ENCODE data around the gene WDR46.

Gene WDR46

GRCh38 chr6:33248643-33248931 lies 40.5 kb downstream of the WDR46 start:
- peak overlapping the region; percentile 55 for H3K27ac ChIP-seq (replicated peaks)
- TF ChIP-seq GABPA (IDR thresholded peaks at IDR 0.05; ENCODE audit: low read depth) (no peak), REST (IDR thresholded peaks at IDR 0.05; ENCODE audit: insufficient replicate concordance, low read depth) (no peak), POLR2AphosphoS5 (IDR thresholded peaks at IDR 0.05; ENCODE audit: low read depth) (no peak), SPI1 (IDR thresholded peaks at IDR 0.05; ENCODE audit: borderline replicate concordance, low read depth) (no peak)
- TF ChIP-seq, protein P1, sequence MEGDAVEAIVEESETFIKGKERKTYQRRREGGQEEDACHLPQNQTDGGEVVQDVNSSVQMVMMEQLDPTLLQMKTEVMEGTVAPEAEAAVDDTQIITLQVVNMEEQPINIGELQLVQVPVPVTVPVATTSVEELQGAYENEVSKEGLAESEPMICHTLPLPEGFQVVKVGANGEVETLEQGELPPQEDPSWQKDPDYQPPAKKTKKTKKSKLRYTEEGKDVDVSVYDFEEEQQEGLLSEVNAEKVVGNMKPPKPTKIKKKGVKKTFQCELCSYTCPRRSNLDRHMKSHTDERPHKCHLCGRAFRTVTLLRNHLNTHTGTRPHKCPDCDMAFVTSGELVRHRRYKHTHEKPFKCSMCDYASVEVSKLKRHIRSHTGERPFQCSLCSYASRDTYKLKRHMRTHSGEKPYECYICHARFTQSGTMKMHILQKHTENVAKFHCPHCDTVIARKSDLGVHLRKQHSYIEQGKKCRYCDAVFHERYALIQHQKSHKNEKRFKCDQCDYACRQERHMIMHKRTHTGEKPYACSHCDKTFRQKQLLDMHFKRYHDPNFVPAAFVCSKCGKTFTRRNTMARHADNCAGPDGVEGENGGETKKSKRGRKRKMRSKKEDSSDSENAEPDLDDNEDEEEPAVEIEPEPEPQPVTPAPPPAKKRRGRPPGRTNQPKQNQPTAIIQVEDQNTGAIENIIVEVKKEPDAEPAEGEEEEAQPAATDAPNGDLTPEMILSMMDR (IDR thresholded peaks at IDR 0.05; ENCODE audit: insufficient read depth, low read length) = no peak
- peaks cover 2% of the 10 kb centered on the region for H3K27me3 ChIP-seq (ENCODE audit: insufficient read depth, poor library complexity, severe bottlenecking)
- peak in 1 of 2 experiments; percentile 20 for DNase-seq (ENCODE audit: low read depth in 1 of 2, low spot score in 1 of 2)
- peak overlapping the region; percentile 48 for H3K4me3 ChIP-seq (replicated peaks; ENCODE audit: insufficient read depth, low read length)

DNA sequence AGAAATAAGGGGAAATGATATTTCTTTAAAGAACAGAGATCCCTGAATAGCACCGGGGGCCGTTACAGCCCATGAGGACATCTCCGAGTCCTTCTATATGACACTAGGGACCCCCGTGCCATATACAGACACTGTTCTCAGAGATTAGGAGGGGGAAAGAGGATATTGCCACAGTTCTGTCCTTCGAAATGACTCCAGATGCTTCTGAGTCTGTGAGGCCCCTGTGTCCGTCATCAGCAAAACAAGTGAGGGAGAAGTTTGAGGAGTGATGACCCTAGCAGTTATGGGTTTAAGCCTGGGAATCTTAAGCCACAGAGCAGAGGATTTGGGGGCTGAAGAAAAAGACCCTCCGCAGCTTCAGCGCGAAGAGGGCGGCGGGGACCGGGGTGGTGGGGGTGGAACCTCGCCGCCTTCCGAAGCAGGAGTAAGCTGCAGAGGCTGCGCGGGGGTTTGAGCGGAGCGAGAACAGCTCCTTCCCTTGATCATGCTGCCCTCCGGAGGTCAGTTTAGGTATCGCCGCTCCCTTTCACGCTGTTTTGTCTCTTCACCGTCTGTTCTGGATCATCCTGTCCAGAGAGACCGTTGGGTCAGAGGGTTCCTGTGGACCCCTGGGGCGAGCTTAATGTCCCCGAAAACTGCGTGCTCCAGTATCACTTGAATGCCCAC lies 40.9 kb downstream of the WDR46 start:
- Histone ChIP-seq H3K27ac (replicated peaks) (peak overlapping the region; percentile 55), H3K4me3 (replicated peaks; ENCODE audit: insufficient read depth, low read length) (peak overlapping the region; percentile 48)

GRCh38 chr6:33243476-33243875 lies 45.6 kb downstream of the WDR46 start:
- no peak for TF ChIP-seq SPI1 (IDR thresholded peaks at IDR 0.05; ENCODE audit: borderline replicate concordance, low read depth)
- TF ChIP-seq REST (IDR thresholded peaks at IDR 0.05; ENCODE audit: insufficient replicate concordance, low read depth) = no peak
- TF ChIP-seq GABPA (IDR thresholded peaks at IDR 0.05; ENCODE audit: low read depth) = no peak
- TF ChIP-seq POLR2AphosphoS5 (IDR thresholded peaks at IDR 0.05; ENCODE audit: low read depth) = no peak
- TF ChIP-seq, protein P1 (IDR thresholded peaks at IDR 0.05; ENCODE audit: insufficient read depth, low read length) = no peak
- DNase-seq (ENCODE audit: low read depth in 1 of 2, low spot score in 1 of 2) = no peak
- Histone ChIP-seq H3K4me3 (replicated peaks; ENCODE audit: insufficient read depth, low read length) (no peak overlapping the region), H3K27ac (replicated peaks) (no peak overlapping the region), H3K27me3 (ENCODE audit: insufficient read depth, poor library complexity, severe bottlenecking) (peaks cover 4% of the 10 kb centered on the region)

More for the DNA sequence above, 40.9 kb downstream of the WDR46 start:
- DNase-seq (ENCODE audit: low read depth in 1 of 2, low spot score in 1 of 2) = peak; percentile 55 to 88
- TF ChIP-seq GABPA (IDR thresholded peaks at IDR 0.05; ENCODE audit: low read depth) = no peak
- TF ChIP-seq, protein P1 (IDR thresholded peaks at IDR 0.05; ENCODE audit: insufficient read depth, low read length) = peak; percentile 94
- TF ChIP-seq POLR2AphosphoS5 (IDR thresholded peaks at IDR 0.05; ENCODE audit: low read depth) = no peak
- TF ChIP-seq REST (IDR thresholded peaks at IDR 0.05; ENCODE audit: insufficient replicate concordance, low read depth) = no peak
- peaks cover 3% of the 10 kb centered on the region for H3K27me3 ChIP-seq (ENCODE audit: insufficient read depth, poor library complexity, severe bottlenecking)

All from HL-60 (cell line).